HEK293T (cell line): Measurements from ENCODE around the gene CTNNBIP1.

ENCODE experiments used
- ARNT ChIP-seq: fragments of 450-650 bp; IDR thresholded peaks from 2 replicates; pipeline ENCODE4 v1.6.1; 2017; ENCODE audit warnings: mild to moderate bottlenecking
- BHLHE40 ChIP-seq: fragments of 450-650 bp; IDR thresholded peaks from 2 replicates; pipeline ENCODE4 v1.6.1; 2016; ENCODE audit warnings: mild to moderate bottlenecking, moderate library complexity, borderline replicate concordance
- CTBP1 ChIP-seq: fragments of 450-650 bp; IDR thresholded peaks from 2 replicates; pipeline ENCODE4 v1.6.1; 2016; ENCODE audit warnings: borderline replicate concordance
- ELF4 ChIP-seq: fragments of 450-650 bp; IDR thresholded peaks from 2 replicates; pipeline ENCODE4 v1.6.1; 2017; ENCODE audit warnings: antibody characterized with exemption
- FOXA1 ChIP-seq: fragments of 450-650 bp; IDR thresholded peaks from 2 replicates; pipeline ENCODE4 v1.6.1; 2016; ENCODE audit warnings: mild to moderate bottlenecking
- FOXK2 ChIP-seq: fragments of 450-650 bp; IDR thresholded peaks from 2 replicates; pipeline ENCODE4 v1.6.1; 2016; ENCODE audit warnings: mild to moderate bottlenecking
- FOXM1 ChIP-seq: fragments of 450-650 bp; IDR thresholded peaks from 2 replicates; pipeline ENCODE4 v1.6.1; 2017; ENCODE audit warnings: mild to moderate bottlenecking, borderline replicate concordance
- HDGF ChIP-seq: fragments of 450-650 bp; IDR thresholded peaks from 2 replicates; pipeline ENCODE4 v1.6.1; 2017; ENCODE audit warnings: antibody characterized with exemption, borderline replicate concordance
- L3MBTL2 ChIP-seq: fragments of 450-650 bp; conservative IDR thresholded peaks from 2 replicates; pipeline ENCODE4 v1.6.1; 2016; ENCODE audit warnings: mild to moderate bottlenecking
- LEF1 ChIP-seq: fragments of 450-650 bp; IDR thresholded peaks from 2 replicates; pipeline ENCODE4 v1.6.1; 2017; ENCODE audit warnings: mild to moderate bottlenecking, borderline replicate concordance
- NFRKB ChIP-seq: fragments of 450-650 bp; IDR thresholded peaks from 2 replicates; pipeline ENCODE4 v1.6.1; 2016; ENCODE audit warnings: mild to moderate bottlenecking, moderate library complexity
- PKNOX1 ChIP-seq: fragments of 450-650 bp; IDR thresholded peaks from 2 replicates; pipeline ENCODE4 v1.6.1; 2016
- SP1 ChIP-seq: fragments of 450-650 bp; IDR thresholded peaks from 2 replicates; pipeline ENCODE4 v1.6.1; 2017
- SUZ12 ChIP-seq: fragments of 450-650 bp; IDR thresholded peaks from 2 replicates; pipeline ENCODE4 v1.6.1; 2016; ENCODE audit warnings: mild to moderate bottlenecking

DNA sequence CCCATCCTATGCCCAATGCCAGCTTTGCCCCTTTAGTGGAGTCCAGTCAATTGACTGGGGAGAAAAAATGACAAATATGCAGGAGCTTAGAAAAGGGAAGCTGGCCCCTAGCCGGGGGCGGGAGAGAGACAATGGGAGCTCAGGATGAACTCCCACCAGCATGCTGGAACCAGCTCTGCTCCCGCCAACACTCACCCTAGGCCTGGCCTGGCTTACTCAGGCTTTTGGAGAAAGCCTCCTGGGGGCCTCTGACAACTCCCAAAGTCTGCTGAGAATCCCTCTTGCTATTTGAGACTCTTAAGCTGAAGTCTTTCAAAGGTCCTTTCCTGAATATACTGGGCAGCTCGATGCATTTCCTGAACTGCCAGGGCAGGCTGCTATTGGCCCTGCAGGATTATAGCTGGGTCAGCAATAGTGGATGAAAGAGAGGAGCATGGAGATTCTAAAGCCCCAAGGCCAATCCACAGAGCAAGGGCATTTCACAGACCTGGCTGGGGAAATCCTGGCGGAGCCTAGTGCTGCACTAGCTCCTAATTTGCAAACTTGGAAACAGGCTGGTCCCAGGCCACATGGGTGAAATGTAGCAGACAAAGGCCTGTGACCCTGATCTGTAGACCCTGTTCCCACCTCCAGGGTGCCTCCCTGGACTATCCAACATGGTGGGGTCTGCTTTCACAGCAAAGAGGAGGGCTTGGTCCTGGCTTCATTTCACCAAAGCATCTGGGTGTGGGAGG, 50.6 kb downstream of the CTNNBIP1 start:
- TF ChIP-seq HDGF (no peak), ELF4 (no peak), FOXA1 (no peak), CTBP1 (no peak), SUZ12 (no peak), BHLHE40 (no peak), NFRKB (no peak), SP1 (no peak), PKNOX1 (no peak), LEF1 (no peak), FOXM1 (no peak), ARNT (no peak), FOXK2 (no peak), L3MBTL2 (no peak)
